Right renal pelvis (tissue), 4 donors: Measurements from ENCODE around the gene CLEC2B. TPM values are rescaled to one million over a fixed set of nuclear protein-coding genes. Genes with fewer than 3 reads are reported as not detected.
"Not testable (repeated sequence)": the region's sequence is repeated elsewhere in the genome, so short reads cannot be mapped to it uniquely, and the experiment has no call there.

ENCODE experiments used
- DNase-seq, 4 donors: peaks; one replicate each; pipeline ENCODE4 v3.0.0-alpha.2; 2013; ENCODE audit warnings: low read depth in 4 of 4, low spot score in 3 of 4, missing footprints in 1 of 4
- polyA plus RNA-seq, 4 donors: library from polyadenylated mRNA; unstranded; fragments of 120-200 nt; gene quantifications; one replicate each; pipeline ENCODE4 v1.2.1, GENCODE V29; 2013; ENCODE audit not compliant: insufficient read length in 4 of 4

CLEC2B gene
- 1 to 10 TPM; 1.9 to 4.3 (median 3.3) TPM for polyA plus RNA-seq

DNA sequence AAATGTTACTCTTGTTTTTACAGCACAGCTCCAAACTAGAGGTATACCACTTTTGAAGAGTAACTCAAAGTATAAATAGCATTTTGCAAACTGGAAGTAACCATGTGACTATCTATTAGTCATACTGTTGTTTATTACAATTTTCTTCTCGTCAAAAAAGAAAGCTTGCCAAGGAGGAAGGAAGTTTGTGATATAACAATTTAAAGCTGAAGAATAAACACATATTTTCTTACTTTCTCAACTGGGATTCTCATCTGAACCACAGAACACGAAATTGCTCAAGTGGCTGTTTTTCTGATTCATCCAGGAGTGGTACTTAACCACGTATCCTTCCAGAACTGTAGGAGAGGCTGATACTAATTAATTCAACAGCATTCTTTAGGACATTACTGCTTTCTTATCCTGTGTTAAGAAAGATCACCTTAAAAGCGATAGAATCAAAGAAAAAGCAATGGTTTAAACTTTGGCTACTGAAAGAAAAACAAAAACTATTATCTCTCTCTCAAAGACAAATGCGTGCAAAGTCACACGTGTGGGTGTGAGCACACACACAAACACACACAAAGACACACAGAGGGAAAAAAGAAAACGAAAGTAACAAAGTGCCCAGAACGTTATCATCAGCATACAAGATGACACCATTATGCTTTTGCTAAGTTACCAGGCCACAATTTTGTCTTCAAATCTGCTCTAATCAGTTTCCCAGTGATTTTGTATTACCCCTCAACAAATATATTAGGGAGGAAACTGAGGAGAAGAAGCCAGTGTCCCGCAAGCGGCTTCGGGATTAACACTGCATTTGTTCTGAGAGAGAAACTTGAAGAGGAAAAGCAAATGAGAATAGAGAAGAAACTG, at the start of gene CLEC2B:
CLEC2B (minus strand) TSS at position 48 of the 855 bp plus-strand sequence.
- DNase-seq: peak in 2 of 4 donors; percentile 3 to 5

DNA sequence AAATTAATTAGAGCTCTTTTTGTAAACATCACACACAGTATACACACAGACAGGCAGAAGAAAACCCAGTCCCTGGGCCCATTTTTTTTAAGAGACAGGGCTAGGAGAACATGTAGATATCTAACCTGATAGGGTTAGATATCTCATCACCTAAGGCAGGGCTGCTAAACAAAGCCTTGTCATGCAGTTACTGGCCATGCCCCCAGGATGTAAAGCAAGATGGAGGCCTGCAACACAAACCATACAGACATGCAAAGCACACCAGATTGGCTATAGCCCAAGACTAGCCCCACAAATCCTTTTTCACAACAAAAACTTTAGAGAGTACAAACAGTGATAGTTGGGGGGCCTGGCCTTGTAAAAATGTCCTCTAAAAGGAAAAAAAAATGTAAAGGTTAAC, 42.6 kb upstream of the CLEC2B start:
- no peak for DNase-seq

DNA sequence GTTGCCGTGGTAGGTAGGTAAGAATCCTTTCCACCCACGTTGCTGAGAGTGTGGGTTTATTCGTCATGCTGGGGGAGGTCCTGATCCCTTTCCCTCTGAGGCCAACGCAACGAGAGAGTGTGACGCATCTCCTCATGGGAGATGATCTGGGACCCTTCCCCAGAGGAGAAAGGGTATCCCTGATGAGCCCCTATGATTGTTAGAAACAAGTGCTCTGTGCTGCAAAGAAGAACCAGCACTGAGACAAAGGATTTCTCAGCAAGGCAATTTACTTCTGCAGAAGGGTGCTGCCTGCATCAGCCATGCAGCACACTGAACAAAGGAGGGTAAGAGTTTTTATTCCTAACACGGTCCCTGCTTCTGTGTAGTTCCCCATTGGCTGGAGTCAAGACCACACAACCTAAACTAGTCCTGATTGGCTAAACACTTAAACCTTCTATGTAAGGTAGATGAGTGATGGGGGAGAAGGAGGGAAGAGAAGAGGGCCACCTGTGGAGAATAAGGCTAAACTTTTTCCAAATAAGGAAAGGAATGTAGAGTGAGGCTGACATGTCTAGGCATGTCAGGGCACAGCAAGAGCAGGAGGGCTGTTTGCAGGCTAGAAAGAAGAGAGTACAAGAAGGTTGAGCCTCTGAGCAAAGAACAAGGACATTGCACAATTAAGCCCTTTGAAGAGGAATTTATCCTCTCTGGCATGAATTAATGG, 41.7 kb upstream of the CLEC2B start:
- no peak for DNase-seq

DNA sequence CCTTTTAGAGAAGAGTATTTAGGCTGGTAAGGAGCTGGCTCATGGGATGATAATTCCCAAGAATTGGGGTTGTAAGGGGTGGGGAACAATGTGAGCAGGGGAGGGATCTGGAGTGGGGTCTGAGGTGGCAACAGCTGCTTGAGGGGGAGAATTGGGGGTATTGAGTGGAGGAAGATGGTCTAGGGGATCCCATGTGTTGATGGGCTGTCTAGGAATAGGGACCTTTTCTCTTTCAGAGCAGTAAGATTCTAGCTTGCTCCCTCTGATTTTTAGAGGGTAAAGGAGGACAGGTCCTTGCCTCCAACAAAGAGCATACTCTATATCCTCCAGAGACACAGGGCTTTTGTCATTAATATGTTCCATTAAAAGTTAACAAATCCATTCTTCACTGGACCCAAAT, 40.6 kb upstream of the CLEC2B start:
- DNase-seq: no peak

DNA sequence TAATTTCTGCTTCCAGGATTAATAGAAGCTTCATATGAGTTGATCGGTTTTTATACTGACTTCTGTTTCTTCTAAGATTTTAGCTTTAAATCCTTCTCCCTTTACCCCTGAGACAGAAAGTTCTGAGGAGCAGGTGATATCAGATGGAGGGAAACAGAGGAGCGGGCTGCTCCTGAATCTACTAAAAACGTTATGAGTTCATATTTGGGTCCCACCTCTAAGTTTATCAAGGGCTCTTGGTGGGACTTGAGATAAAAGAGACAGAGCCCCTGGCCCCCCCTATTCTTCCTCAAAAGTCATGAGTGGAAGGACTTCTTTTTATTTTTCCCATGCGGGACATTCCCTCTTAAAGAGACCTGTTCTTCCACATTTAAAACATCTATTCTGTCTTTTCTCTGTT, 39.2 kb upstream of the CLEC2B start:
- DNase-seq: no peak

DNA sequence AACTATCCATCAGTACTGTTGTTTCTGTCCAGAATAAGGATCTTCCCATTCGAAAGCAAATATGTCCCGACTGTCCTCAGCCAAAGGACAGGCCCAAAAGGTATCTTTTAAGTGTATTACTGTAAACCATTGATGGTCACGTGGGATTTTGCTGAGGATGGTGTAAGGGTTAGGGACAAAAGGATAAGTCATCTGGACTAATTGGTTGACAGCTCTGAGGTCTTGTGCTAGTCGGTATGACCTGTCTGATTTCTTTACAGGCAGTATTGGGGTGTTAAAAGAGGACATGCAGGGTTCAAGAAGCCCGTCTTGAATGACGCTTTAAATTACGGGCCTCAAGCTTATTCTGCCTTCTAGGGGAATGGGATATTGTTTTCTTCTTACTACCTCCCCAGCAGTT, 38.6 kb upstream of the CLEC2B start:
- no peak for DNase-seq

DNA sequence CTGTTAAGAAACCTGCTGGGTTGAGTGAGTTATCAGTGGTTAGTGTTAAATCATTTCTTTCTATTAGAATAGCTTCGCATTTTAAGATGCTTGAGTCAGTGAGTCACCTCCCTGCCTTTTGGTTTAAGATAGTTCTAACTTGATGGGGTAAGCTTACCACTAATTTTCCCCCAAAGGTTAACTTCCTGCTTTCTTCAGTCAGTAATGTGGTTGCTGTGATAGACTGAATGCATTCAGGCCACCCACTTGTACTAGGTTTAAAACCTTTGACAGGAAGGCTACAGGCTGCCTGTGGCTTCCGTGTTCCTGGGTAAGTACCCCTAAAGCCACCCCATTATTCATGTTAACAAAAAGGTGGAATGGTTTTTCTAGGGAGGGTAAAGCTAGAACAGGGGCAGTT, 37.7 kb upstream of the CLEC2B start:
- no peak for DNase-seq

DNA sequence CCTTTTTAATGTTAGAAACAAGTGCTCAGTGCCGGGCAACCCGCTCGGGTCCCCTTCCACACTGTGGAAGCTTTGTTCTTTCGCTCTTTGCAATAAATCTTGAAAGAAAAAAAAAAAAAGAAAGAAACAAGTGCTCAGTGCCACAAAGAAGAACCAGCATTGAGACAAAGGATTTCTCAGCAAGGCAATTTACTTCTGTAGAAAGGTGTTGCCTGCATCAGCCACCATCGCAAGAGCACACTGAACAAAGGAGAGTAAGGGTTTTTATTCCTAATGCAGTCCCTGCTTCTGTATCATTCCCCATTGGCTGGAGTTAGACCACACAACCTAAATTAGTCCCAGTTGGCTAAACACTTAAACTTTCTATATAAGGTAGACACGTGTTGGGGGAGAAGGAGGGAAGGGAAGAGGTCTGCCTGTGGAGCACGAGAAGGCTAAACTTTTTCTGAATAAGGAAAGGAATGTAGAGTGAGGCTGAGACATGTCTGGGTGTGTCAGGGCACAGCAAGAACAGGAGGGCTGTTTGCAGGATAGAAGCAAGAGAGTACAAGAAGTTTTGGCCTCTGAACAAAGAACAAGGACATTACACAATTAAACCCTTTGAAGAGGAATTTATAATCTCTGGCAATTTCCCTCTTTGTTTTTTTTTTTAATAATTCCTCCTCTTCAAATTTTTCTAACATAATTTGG, 33.5 kb upstream of the CLEC2B start:
- DNase-seq: no peak

DNA sequence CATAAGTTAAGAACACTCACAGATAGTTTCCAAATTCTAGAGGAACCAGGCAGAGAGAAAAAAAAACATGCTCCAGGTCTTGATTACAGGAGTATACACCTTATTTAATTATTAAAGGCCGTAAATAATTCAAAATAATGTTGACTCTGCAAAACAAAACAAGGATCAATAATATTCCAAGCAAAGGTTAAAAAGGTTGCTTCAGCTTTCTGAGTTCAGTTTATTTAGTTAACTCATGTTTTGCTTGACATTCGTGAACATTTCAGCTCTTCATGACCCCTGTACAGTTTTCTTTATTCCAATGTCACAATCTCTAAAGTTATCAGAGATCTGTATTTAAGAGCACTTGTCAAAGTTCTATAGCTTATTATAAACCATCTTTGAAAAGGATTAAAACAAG, 31.8 kb upstream of the CLEC2B start:
- no peak for DNase-seq

DNA sequence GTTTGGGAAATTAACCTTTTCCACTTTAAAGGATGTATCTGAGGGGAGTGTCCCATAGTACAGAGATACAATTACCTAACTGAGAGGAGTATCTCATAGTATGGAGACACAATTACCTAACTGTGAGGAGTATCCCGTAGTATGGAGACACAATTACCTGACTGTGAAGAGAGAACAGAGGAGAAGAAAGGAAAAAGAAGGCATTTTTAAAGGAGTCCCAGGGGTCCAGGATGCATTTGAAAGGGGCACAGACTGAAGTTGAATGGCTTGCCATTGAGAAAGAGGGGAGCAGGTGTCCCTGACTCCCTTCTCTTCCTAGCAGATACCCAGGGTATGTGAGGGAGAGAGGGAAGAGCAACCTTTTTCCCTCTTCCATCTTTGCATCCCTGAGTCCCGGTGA, 30.1 kb upstream of the CLEC2B start:
- DNase-seq: no peak

DNA sequence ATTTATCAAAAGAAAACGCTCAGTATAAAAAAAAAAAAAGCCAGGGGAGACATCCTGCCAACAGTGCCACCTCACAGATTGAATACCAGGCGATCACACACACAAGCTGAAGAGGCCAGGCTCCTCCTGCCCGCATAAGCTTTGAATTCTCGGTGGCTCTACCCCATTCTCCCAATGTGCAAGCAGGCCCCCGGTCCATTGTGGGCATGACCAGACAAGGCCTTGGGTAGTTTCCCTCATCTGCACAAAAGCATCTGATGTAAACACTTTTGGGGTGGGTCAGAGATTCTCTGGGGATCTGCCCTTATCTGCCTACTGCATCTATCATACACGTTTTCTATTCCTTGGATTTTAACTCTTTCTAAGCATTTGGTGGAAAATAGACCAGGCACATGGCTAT, 28.4 kb upstream of the CLEC2B start:
- DNase-seq: no peak

DNA sequence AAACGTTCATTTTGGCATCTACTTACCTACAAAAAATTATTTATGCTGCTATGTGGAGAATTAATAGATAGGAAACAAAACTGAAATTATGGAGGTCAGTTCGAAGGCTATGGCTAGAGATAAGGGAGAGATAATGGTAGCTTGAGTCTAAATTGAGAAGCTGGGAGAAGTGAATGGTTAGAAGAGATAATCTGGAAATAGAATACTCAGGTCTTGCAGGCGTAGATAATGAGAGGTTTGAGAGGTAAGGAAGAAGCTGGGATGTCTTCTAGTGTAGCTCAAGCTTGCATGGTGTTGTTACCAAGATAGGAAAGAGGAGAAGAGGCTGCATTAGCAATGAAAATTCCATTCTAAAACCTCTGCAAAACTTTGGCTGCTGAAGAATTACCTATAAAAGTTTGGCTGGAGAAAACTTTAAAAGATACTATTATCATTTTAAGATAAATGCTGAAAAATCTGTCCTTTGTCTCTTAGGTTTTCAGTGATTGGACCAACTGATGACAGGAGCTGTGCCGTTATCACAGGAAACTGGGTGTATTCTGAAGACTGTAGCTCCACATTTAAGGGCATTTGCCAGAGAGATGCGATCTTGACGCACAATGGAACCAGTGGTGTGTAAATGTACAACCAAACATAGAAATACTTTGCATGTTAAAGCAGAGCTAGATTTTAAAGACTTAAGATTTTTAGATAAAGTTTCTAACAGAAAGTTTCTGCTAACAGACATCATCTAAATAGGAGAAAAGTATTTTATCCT, 26.2 kb upstream of the CLEC2B start:
- no peak for DNase-seq

DNA sequence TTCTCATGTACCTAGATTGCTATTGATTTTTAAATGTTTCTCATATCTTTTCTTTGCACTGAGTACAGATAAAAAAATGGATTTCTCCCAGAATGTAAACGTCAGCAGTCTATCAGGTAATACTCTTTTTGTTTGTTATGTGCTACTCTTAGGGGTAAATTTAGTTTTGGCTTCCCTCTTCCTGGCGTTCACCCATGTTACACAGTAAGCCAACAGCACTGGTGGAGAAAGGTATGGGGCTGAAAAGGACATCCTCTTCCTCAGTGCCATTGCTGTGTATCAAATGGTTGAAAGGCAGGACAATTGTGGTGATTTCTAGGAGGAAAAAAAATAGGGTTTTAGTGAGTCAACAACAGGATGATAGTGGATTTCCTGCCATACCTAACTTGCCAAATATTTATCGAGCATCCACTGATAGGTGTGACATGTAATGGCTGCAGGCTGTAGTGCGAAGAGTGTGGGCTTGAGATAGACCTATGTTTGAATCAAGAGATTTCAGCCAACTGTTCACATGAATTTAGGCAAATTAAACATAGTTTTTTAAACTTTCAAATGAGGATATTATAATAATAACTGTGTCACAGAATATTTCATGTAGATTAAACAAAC, 19.6 kb upstream of the CLEC2B start:
- DNase-seq: no peak

DNA sequence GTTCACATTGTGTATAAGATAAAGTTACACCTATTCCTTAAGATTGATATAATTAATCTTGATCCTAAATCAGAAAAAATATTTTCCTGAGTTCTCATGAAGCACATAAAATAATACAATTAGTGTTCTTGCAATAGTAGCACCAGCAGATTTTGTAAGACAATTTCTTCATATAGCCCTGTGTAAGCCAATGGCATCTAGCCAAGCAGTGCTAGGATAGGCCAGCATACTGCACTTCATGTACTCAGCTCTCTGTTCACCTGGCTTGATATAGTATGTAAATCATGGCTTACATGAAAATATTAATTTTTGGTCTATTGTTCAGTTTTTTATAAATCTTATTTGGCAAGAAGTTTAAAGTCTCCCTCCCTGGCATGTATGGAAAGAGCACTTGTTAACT, 14.0 kb upstream of the CLEC2B start:
- DNase-seq: no peak

DNA sequence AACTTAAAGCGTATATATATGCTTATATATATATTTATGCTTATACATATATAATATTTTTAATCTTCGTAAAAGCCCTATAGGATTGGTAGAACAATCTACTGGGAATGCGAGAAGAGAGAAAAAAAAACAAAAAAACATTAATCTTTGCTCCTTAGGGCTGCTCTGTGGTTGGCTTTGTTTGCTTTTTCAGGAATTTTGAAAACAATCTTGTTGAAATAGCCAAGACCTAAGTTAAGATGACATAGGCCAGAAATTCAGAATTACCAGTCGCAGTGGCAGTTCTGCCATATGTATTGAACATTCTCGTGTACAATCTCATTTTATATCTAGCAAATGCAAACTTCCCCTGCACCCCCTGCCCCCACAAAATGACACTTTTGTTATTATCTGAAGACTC, 12.8 kb upstream of the CLEC2B start:
- DNase-seq: no peak

DNA sequence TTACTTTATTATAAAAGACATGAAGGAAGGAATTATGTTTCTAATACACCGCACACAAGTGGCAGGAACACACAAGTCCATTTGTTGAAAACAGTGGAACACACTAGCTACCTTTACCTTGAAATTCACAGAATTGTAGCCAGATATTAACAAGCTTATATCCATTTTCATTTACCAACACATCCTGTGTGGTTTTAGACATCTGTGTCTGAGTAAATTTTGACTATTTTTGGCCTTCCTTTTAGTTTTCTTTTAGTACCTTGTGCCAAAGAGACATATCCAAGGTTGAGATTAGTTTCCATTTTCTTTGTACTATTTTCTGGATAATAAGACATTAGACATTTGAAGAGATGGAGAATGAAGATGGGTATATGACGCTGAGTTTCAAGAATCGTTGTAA, 12.1 kb upstream of the CLEC2B start, which contains the start of gene KLRF2:
KLRF2 (plus strand) TSS at position 244 of the 400 bp plus-strand sequence; CDS start at position 351, 107 bp downstream.
- DNase-seq: no peak

DNA sequence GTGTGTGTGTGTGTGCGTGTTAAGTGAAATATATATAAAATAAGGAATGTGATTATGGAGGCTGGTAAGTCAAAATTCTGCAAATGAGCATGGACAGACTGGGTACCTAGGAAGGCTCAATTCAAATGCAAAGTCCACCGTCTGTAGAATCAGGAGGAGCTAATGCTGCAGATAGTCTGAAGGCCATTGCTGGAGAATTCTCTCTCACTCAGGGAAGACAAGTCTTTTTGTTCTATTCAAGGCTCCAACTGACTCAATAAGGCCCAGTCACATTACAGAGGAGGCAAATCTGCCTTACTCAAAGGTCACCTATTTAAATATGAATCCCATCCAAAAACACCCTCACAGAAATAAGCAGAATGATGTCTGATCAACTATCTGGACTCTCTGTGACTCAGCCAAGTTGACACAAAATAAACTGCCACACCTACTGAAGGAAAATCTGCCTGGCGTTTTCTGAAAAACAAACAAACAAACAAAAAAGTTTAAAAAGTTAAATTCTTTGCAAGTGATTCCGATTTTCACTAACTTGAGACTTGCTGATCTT, 11.5 kb upstream of the CLEC2B start:
- no peak for DNase-seq

DNA sequence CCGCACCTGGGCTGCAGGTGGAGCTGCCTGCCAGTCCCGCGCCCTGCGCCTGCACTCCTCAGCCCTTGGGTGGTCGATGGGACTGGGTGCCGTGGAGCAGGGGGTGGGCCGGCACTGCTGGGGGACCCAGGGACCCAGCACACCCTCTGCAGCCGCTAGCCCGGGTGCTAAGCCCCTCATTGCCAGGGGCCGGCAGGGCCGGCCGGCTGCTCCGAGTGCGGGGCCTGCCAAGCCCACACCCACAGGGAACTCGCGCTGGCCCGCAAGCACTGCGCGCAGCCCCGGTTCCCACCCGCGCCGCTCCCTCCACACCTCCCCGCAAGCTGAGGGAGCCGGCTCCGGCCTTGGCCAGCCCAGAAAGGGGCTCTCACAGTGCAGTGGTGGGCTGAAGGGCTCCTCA, 7.0 kb upstream of the CLEC2B start:
- not testable (repeated sequence) for DNase-seq

DNA sequence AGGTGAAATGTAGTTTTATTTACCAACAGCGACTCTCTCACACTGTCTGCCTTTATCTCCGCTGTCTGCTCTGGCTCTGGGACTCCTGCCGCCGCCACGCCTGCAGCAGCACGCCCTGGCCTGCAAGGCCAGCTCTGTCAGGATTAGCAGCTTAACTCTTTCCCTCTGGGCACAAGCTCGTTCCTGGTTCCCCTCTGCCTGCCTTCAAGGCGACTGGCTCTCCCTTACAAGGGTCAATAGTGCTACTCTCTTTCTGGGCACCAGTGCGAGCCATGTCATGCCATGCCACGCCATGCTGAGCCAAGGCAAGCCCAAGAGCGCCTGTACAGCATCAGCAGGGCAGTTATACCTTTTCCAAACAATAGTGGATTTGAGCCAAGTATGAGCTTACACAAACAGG, 3.6 kb upstream of the CLEC2B start:
- DNase-seq: no peak

DNA sequence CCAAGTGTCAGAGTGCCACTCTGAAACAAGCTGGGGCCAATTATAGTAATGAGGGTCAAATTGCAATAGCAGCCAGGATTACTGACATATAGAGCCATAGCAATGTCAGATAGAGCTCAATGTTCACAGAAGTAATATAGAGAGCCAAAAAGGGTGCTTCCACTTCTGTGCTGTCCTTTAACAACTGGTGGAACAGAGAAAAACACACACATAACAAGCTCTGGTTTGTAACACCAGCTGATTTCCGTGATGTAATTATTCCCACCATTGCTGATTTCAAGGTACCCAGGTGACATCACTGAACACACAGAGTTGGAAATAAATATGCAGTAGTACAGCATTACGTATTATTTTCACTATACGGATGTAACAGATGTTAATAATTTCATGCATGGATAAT, 3.0 kb upstream of the CLEC2B start:
- no peak for DNase-seq
